H4 (cell line): ENCODE data around the gene SSC5D. TPM values are rescaled to one million over a fixed set of nuclear protein-coding genes. Genes with fewer than 3 reads are reported as not detected.
"Not testable (repeated sequence)": the region's sequence is repeated elsewhere in the genome, so short reads cannot be mapped to it uniquely, and the experiment has no call there.

ENCODE experiments used
- DNase-seq: peaks from one replicate; pipeline ENCODE4 v3.0.0-alpha.2; 2015; ENCODE audit warnings: low spot score
- total RNA-seq: library from RNA; depleted of rRNA; stranded (reverse); fragments of >200 nt; shearing (Covaris generic); gene quantifications from 2 replicates; pipeline ENCODE4 v1.2.3, GENCODE V29; 2014; rRNA removed

The SSC5D gene
- total RNA-seq = 0.23 and 0.29 TPM in 2 replicates

DNA sequence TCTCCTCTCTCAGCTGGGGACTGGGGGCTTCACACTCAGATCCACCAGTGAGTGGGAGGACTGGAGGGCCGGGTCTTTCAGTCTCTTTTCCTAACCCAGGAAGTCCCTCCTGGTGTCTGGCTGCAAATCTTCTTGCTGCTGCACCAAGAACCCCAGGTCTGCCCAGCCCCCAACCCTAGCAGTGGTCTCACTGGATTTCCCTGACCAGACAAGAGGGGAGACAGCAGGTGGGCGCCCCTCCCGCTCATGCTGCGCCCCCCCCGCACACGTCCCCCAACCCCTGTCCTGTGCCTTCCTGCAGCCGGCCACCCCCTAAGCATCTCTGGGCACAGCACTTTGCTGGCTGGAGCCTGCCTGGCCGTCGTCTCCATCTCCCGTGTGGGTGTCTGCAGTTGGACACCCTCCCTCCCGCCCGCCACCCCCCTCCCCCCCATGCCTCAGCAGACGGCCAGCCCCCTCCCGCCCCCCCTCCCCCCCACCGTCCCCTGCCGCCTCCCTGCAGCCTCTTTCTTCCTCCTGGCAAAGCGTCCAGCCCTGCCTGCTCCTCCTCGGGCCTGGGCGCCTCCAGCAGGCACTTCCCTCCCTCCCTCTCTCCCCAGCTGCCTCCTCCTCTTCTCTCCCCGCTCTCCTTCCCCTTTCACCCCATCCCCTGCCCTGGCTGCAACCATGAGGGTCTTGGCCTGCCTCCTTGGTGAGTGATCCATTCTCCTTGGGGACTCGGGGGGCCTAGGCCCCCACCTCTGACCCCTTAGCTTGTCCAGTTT lies at the start of gene SSC5D:
TSS of gene SSC5D (plus strand) at position 513 of the 764 bp plus-strand sequence. CDS start at position 667, 154 bp downstream.
- DNase-seq = peak; percentile 67

DNA sequence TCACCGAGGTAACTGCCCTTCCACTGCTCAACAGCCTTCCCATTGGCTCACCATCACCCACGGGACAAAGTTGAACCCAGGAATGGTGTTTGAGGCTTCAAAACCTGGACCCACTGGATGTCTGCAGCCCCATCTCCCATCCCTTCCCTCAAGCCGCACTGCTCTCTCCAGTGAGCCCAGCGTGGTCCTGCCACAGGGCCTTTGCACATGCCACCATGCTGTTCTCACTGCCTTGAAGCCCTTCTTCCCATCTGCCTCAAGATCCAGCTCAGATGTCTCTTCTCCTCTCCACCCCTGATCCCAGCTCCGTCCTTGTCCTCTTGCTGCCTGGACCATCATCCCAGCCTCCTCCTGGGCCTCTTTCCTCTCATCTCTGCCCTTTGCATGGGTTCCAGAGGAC lies 49.2 kb upstream of the SSC5D start:
- peak; percentile 25 for DNase-seq

DNA sequence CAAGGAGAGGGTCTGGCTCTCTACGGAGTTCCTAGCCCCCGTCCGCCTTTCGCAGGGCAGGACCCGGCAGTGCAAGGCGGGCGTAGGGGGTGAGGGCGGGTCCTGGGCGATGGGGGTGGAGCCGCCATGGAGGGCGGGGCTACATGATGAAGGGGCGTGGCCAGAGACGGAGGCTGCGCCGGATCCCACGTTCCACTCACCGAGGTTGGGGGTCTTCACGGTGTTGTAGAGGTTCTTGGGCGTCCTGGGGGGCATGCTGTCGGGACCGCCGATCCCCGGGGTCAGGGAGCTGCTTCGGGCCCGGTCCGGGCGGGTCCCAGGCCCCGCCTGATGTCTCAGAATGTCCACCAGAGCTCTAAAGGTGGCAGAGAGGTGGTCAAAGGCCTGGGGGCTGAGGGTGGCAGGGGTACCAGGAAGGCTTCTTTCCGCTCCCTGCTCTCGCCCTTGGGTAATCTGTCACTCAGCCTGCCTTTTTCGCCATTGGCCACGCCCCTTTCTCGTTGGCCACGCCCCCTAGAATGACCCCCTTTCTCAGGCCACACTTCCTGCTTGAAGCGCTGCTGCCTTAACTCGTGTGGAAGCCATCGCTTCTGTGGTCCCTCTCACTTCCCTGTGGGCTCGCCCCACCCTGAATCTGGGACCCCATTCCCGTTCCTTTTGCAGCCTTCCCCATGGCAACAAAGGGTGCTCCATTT lies 47.7 kb upstream of the SSC5D start:
- no peak for DNase-seq

DNA sequence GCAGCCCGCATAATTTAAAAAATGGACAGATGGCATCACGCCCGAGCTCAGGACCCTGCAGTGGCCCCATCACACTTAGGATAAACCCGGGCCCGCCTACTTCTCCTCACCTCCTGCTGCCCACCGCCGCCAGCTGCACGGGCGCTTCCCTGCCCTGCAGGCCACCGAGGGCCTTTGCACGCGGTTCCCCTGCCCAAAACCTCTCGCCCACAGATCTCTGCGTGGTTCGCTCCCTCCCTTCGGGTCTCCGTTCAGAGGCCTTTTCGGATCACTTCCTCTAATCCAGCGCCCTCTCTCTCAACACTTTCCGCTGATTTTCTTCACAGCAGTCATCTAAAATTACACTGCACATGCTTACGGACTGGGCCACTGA lies 46.9 kb upstream of the SSC5D start:
- DNase-seq = no peak

DNA sequence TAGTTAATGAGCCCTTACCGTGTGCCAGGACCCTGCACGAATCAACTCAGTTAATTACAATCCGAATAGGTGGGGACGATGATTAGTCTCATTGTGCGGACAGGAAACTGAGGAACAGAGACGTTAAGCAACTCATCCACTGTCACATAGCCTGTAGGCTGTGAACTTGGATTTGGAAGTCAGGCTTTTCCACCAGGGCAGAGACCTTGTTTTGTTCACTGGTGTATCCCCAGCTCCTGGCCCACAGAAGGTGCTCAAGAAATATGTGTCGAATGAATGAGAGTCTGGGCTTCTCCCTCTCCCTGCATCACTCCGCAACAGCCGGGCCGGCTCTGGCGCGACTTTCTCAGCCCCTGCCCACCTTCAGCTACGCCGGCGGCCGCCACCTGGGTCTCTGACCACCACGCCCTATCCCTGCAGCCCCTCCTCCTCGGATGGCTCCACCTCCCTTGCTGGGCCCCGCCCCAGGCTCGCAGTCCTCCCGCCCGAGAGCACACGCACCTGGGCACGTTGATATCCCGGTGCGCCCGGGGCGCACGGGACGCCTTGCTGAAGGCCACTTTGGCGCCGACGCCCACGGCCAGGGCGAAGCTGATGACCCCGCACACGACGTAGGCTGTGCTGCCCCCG lies 46.4 kb upstream of the SSC5D start:
- no peak for DNase-seq

DNA sequence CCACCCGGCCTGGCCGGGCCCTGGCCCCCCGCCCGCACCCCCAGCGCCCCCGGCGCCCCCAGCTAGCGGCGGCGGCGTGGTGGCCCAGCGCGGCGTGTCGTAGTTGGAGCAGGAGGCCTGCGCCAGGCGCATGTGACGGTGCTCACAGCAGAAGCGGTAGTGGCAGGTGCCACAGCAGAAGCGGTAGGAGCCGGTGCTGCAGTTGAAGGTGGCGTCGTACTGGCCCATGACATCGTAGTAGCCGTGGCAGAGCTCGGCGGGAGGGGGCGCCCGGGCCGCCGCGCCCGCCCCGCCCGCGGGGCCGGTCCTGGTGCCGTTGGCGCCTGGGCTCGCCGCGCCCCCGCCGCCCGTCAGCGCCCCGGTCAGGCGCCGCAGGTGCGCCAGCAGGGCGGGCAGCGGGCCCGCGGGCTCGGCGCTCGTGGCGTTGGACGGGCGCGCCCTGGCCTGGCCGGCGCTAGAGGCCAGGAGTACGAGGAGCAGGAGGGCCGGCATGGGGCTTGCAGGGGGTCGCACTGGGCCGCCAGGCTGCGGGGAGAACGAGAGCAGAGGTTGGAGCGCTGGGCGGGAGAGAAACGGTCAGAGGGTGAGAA lies 45.8 kb upstream of the SSC5D start:
- DNase-seq = no peak

DNA sequence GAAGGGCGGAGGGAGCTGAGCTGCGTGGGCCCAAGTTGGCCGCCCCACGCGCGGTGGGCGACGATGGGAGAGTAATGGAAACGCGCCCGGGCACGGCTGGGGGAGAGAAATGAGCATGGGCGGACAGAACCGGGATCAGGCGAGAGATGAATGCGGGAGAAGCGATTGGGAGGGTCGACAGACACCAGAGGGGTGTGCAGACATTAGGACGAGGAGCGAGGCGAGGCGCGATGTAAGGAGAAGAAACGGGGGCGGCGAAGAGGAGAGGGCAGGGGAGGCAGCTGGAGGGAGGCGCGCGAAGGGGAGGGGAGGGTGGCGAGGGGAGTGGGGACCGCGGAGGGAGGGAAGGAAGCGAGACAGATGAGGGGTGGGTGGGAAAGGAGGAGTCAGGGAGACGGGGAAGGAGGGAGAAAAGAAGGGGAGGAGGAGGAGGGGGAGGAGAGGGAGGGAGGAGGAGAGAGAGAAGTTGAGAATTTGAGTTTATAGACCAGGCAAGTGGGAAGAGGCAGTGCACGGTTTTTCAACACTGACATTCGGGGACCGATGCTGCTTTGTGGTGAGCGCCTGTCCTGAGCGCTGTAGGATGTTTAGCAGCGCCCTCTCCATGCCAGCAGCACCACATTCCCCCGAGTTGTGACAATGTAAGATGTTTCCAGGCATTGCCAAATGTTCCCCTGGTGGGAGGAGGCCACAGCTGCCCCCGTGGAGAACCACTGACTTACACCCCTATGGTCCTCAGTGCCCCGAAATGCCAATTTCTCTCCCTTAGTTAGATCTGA lies 45.0 kb upstream of the SSC5D start, which contains the start of gene SHISA7:
TSS of gene SHISA7 (minus strand) at position 256 of the 779 bp plus-strand sequence. CDS start 437 bp downstream, outside the sequence.
- no peak for DNase-seq

DNA sequence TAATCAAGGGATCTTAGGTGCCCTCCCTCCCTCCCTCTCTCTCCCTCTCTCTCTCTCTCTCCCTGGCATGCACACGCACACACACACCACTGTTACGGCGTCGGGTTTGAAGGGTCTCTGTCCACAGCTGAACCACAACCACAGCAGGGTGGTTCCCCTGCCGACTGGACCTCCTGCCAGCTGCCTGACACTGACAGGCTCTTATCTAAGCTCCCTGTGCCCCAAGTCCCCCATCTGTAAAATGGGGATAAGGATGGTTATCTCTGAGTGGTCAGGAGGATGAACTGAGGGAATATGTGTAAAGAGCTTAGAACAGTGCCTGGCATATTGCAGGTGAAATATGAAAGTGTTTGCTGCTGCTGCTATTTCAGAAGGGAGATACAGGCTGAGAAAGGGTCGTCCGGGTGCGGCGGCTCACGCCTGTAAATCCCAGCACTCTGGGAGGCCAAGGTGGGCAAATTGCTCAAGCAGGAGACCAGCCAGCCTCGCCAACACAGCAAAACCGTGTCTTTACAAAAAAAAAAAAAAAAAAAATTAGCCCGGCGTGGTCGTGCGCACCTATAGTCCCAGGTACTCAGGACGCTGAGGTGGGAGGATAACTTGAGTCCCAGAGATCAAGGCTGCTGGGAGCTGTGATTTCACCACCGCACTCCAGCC lies 44.3 kb upstream of the SSC5D start:
- no peak for DNase-seq

DNA sequence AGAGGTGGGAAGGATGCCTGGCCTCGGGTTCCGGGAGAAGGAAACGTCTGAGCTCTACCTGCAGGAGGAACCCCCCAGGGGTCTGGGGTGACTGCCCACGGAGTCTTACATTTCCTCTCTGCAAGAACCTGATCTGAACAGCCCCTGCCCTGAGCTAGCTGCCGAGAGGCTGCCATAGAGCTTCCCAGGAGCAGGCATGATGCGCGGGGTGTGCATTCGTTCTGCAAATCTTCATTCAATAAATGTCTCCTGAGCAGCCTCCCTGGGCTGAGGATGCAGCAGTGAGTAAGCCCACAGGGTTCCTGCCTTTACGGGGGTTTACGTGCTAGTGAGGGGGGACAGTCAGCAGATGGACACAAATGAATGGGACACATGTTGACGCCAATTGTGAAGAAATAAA lies 43.6 kb upstream of the SSC5D start:
- DNase-seq = no peak

DNA sequence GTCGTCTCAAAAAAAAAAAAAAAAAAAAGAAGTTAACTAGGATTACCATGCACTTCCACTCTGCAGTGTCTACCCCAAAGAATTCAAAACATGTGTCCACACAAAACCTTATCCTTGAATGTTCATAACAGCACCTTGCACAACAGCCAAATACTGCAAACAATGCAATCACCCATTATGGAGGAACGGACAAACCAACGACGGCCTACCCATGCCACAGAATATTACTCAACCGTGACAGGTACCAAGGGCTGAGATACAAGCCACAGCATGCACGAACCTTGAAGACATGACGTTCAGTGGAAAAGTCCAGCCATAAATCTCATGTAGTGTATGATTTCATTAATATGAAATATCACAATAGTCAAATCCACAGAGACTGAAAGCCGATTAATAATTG lies 42.2 kb upstream of the SSC5D start:
- no peak for DNase-seq

DNA sequence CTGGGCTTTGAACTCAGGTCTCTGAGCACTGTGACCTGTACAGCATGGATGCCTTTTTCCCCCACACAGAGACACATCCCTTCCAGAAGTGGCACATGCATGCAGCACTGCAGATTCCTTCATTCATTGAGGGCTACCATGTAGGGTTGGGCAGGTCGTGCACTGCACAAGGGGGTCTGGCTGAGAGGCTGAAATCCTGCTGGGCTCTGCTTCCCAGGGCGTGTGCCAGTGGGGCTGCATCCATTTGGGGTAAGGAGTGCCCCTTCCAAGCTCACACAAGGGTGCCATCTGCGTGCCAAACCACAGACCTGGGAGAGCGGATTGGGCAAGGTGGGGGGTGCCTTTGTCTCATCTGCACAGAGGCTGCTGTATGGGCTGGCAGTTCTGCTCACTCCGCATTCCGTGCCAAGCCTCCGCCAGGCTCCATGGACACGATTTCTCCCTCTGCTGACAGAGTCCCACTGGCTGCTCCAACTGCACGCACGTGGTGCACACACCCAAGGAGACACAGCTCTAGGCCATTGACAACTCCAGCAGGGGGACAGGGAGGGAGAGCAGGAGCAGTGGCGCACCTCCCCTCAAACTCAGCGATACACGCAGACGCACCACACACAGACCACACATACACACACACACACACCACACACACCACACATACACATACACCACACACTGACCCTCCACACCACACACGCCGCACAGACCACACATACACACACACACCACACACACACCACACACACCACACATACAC lies 40.6 kb upstream of the SSC5D start:
- peak; percentile 92 for DNase-seq

DNA sequence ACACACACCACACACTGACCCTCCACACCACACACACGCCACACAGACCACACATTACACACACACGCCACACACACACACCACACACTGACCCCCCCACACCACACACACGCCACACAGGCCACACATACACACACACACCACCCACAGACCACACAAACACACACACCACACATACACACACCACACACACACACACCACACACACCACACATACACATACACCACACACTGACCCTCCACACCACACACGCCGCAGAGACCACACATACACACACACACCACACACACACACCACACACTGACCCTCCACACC lies 40.1 kb upstream of the SSC5D start:
- not testable (repeated sequence) for DNase-seq

DNA sequence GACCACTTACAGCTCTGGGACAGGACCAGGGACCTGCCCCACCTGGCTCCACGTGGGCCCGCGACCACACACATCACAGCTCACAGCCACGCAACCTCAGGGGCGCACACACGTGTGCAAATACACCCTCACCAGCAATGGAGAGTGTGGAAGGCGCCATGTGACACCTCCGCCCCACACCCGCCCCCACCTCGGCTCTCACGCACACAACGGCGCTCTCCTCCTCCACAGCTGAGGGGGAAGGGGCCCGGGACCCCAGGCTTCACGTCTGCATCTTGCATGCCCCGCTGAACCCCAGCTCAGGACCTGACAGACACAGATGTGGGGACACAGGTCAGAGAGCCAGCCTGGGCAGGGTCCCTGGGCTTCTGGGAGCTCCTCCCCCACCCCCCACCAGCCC lies 38.8 kb upstream of the SSC5D start:
- DNase-seq = no peak

DNA sequence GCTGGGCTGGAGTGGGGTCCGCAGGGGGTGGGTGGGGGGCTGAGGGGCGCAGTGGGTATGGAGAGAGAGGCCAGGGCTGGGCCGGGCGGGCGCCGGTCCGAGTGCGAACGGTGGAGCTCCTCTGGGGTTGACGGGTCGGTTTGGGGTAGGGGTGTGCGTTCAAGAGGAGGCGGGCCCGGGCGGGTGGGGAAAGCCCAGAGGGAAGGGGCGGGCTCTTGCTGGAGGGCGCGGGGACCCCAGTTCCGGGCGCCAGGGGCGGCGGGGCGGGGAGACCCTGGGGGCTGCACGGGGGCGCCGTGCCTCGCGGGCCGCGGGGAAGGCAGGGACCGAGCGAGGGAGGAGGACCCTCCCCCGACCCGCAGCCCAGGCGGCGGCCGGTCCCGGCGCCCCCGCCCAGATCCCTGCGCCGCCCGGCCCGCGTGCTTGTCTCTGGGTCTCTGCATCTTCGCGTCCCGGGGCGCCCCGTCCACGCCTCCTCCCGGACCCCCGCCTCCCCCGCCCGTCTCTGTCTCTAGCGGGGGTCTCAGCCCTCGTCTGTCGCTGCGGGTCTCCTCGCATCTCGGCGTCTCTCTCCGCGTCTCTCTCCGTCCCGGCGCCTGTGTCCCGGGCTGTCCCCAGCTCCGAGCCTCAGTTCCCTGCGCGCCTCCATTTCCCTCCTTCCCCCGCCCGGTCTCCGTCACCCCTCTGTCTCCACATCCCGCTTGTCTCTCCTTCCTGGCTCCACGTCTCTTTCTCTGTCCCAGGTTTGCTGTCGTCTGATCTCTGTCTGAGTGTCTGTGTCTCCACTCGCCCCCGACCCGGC lies 36.9 kb upstream of the SSC5D start:
- no peak for DNase-seq

DNA sequence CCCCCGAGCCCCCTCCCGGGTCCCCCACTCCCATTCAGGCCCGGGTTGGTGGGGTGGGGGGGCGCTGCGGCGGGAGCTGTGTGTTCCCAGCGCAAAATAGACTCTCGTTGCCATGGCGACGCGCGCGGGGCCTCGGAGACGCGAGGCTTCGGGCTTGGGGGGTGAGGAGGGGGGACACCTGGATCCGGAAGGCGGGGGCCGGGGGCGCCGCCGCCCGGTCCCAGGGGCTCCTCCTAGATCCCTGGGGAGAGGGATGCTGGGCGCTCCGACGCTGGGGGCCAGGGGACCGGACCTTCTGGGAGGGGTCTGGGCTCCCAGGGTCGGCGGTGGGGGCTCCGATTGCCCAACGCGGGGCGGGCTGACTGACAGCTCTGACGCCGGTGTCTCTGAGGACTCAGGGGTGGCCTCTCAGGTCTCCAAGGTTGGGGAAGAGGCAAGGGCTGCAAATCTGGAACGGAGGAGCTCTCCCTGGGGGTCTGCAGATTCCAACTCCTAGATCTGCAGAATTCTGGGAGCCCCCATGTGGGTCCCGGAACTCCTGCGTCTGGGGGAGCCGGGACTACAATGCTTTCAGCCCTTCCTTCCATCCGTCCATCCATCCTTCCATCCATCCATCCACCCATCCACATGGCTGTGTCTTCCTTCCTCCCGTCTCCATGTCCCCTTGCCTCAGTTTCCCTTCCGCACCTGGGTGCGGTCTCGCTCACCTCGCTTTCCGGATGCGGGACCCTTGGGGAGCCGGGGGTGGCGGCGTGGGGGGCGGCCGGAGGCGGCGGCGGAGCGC lies 36.1 kb upstream of the SSC5D start:
- DNase-seq = no peak

DNA sequence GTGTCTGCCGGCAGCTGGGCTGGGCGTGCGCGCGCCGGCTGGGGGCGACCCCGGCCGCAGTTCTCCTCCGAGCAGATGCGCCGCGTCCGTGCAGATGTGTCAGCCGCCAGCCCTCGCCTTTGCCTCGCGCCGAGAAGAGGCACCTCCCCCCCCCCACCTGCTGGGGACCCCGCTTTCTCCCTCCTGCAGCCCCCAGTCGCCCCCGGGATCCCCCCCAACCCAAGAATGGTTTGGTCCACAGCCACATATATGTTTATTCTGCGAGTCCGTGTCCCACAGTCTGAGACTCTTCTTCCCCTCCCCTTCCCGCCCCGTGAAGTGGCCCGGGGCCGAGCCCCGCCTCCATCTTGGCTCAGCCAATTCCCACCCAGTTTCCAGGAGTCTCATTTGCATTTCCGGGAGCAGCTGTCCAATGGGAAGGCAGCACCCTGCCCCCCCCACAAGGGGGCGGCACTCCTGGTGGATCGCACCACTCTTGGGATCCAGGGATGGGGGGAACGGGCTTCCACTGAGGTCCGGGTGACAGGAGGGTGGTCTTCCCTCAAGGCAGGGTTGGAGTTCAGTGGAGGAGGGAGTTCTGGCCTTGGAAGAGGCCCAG lies 35.4 kb upstream of the SSC5D start:
- peak; percentile 63 for DNase-seq

DNA sequence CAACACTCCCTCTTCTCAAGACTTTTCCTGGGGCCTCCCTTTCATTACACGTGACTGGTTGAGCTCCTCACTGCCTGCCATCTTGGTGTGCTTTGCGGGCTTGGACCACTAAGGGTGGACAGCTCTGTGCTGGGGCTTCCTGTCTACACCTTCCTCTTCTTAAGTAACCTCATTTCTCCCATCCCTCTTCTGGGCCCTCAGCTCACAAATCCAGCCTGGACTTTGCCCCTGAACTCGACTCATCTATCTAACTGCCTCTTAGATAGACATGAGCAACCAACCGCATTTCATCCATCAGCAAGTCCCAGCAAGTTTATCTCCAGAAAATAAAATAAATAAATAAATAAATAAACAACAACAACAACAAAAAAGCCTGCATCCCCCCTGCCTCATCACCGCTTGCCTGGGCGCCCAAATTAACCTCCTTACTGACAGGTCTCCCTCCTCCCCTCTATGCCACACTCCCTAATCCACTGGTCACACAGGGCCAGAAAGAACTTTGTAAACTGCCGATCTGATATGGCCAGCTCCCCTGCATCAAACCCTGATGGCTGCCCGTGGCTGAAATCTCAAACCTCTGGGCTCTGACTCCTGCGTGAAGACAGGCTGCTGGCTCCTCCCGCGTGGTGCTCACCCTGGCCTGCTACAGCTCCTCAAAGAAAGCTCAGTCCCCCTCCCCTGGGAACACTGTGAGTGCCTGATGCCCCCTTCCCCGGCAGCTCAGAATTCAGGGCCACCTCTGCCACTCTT lies 34.5 kb upstream of the SSC5D start:
- DNase-seq = no peak

DNA sequence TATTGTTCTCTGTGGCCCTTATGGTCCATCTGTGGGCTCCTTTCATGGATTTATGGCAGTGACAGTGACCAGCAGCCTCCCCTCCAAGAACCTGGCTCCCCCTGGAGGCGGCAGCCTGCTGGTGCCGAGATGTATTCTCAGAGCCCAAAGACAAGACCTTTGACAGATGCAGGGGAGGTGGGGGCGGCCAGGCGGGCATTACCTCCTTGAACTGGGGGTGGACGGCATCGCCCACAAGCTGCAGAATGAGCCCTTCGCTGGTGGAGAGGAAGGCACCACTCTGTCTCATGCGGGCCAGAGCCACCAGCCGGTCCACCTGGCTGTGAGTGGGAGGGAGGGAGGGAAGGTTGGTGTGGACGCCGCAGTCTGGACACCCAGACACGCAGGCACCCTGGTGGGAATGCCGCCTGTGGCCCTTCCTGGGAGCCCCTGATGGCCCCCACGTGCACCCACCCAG lies 33.4 kb upstream of the SSC5D start:
- DNase-seq = peak; percentile 64
